HepG2 (cell line): ENCODE measurements around the gene DAPK1. TPM values are rescaled to one million over a fixed set of nuclear protein-coding genes. Genes with fewer than 3 reads are reported as not detected.

ENCODE experiments used
- CREB3 ChIP-seq: sonication (generic); formaldehyde crosslinking; IDR thresholded peaks from 2 replicates; pipeline ENCODE4 v1.5.0; 2020; ENCODE audit warnings: missing genetic modification reagents
- CSRNP1 ChIP-seq: sonication (generic); formaldehyde crosslinking; IDR thresholded peaks from 2 replicates; pipeline ENCODE4 v1.8.1; 2023; ENCODE audit warnings: mild to moderate bottlenecking, missing genetic modification reagents
- E2F1 ChIP-seq: sonication (generic); formaldehyde crosslinking; IDR thresholded peaks from 2 replicates; pipeline ENCODE4 v1.5.0; 2020; ENCODE audit warnings: missing genetic modification reagents
- EZH2 ChIP-seq: conservative IDR thresholded peaks from 2 replicates; pipeline ENCODE4 v1.6.1; 2012; ENCODE audit warnings: mild to moderate bottlenecking, low read depth, low read length, moderate library complexity
- FOXO1 ChIP-seq: sonication (generic); formaldehyde crosslinking; IDR thresholded peaks from 2 replicates; pipeline ENCODE4 v1.4.0; 2020; ENCODE audit warnings: missing genetic modification reagents
- FUBP1 ChIP-seq: sonication (generic); formaldehyde crosslinking; IDR thresholded peaks from 2 replicates; pipeline ENCODE4 v1.5.1; 2020; ENCODE audit warnings: missing genetic modification reagents, mild to moderate bottlenecking, borderline replicate concordance
- GPN1 ChIP-seq: sonication (generic); formaldehyde crosslinking; IDR thresholded peaks from 2 replicates; pipeline ENCODE4 v1.5.1; 2020; ENCODE audit warnings: missing genetic modification reagents, borderline replicate concordance
- KLF9 ChIP-seq: IDR thresholded peaks from 2 replicates; pipeline ENCODE4 v1.6.1; 2016; ENCODE audit warnings: low read depth
- MAFG ChIP-seq: sonication (generic); formaldehyde crosslinking; IDR thresholded peaks from 2 replicates; pipeline ENCODE4 v1.5.1; 2020; ENCODE audit warnings: mild to moderate bottlenecking, missing genetic modification reagents
- MXD4 ChIP-seq: IDR thresholded peaks from 2 replicates; pipeline ENCODE4 v1.6.1; 2016; ENCODE audit warnings: mild to moderate bottlenecking, missing biosample characterization, missing genetic modification reagents
- NR2F2 ChIP-seq: IDR thresholded peaks from 2 replicates; pipeline ENCODE4 v1.6.1; 2012; ENCODE audit warnings: low read depth, inconsistent platforms, borderline replicate concordance
- PITX1 ChIP-seq: sonication (generic); formaldehyde crosslinking; IDR thresholded peaks from 2 replicates; pipeline ENCODE4 v1.5.1; 2020; ENCODE audit warnings: mild to moderate bottlenecking, missing genetic modification reagents
- RBAK ChIP-seq: sonication (generic); formaldehyde crosslinking; IDR thresholded peaks from 2 replicates; pipeline ENCODE4 v1.5.1; 2020; ENCODE audit warnings: mild to moderate bottlenecking, missing genetic modification reagents
- REPIN1 ChIP-seq: sonication (generic); formaldehyde crosslinking; IDR thresholded peaks from 2 replicates; pipeline ENCODE4 v1.8.0; 2022; ENCODE audit warnings: missing genetic modification reagents, low read depth, mild to moderate bottlenecking, borderline replicate concordance
- RFX1 ChIP-seq: fragments of 450-650 bp; IDR thresholded peaks from 2 replicates; pipeline ENCODE4 v1.6.1; 2017
- TBX3 ChIP-seq: fragments of 450-650 bp; IDR thresholded peaks from 2 replicates; pipeline ENCODE4 v1.6.1; 2017; ENCODE audit warnings: antibody characterized with exemption, mild to moderate bottlenecking, inconsistent platforms, borderline replicate concordance
- XRCC5 ChIP-seq: fragments of 200-400 bp; formaldehyde crosslinking; optimal IDR thresholded peaks from 2 replicates; pipeline ENCODE3; 2017; ENCODE audit warnings: mild to moderate bottlenecking, low read length
- ZMAT3 ChIP-seq: sonication (generic); formaldehyde crosslinking; conservative IDR thresholded peaks from 2 replicates; pipeline ENCODE4 v1.7.0; 2021; ENCODE audit warnings: missing genetic modification reagents
- ZNF138 ChIP-seq: sonication (generic); formaldehyde crosslinking; IDR thresholded peaks from 2 replicates; pipeline ENCODE4 v1.5.0; 2020; ENCODE audit warnings: mild to moderate bottlenecking, low read depth, missing genetic modification reagents
- ZNF432 ChIP-seq: sonication (generic); formaldehyde crosslinking; IDR thresholded peaks from 2 replicates; pipeline ENCODE4 v1.5.0; 2020; ENCODE audit warnings: missing genetic modification reagents, mild to moderate bottlenecking, borderline replicate concordance
- ZNF629 ChIP-seq: sonication (generic); formaldehyde crosslinking; conservative IDR thresholded peaks from 2 replicates; pipeline ENCODE4 v1.5.0; 2020; ENCODE audit warnings: missing genetic modification reagents
- ZNF841 ChIP-seq: sonication (generic); formaldehyde crosslinking; IDR thresholded peaks from 2 replicates; pipeline ENCODE4 v1.8.1; 2023; ENCODE audit warnings: missing genetic modification reagents, borderline replicate concordance
- polyA plus RNA-seq, 8 experiments: library from polyadenylated mRNA; depleted of rRNA in 3 of 8; stranded (reverse) in 7 of 8; unstranded in 1 of 8; fragments of >200 nt; fragmentation: Illumina TruSeq in 4 of 8; extraction: Trizol in 4 of 8; gene quantifications; 2 replicates each; pipeline versions ENCODE4 v1.2.1 to v1.2.3, GENCODE V29; 2011 to 2016; ENCODE audit warnings: low read depth in 4 of 8, missing spikeins in 1 of 8, mixed read lengths in 1 of 8; ENCODE audit not compliant: insufficient read depth in 1 of 8
- total RNA-seq, 5 experiments: library from RNA; depleted of rRNA; stranded (reverse); fragments of >200 nt; fragmentation: Illumina TruSeq; extraction: Trizol; gene quantifications; 2 replicates each; pipeline ENCODE4 v1.2.3, GENCODE V29; 2016; ENCODE audit warnings: low read depth in 1 of 5

The DAPK1 gene
- total and polyA plus RNA-seq, 2 of the 13 experiments (the other 11 are each of a cell fraction or from before 2014, with no cell fraction given) = 35.7 to 35.9 TPM

- 0 out of 2 replicates have a peak, but pooled peaks have one; percentile 90 for TF ChIP-seq CREB3 (CRISPR knock-in tag)
- 0 out of 2 replicates have a peak, but pooled peaks have one; percentile 59 for TF ChIP-seq ZNF138
- TF ChIP-seq MXD4 (CRISPR knock-in tag) = peak; percentile 30
- TF ChIP-seq REPIN1 (CRISPR knock-in tag) = peak; percentile 69; the same call in 1 of the 2 replicates
- TF ChIP-seq CSRNP1 = no peak; the same call in 1 of the 2 replicates
- no peak; the same call in 1 of the 2 replicates for TF ChIP-seq ZNF629 (CRISPR knock-in tag)
- no peak; the same call in 1 of the 2 replicates for TF ChIP-seq RFX1
- no peak for TF ChIP-seq ZNF432 (CRISPR knock-in tag)
- no peak for TF ChIP-seq EZH2
- no peak for TF ChIP-seq TBX3
- no peak for TF ChIP-seq KLF9 (CRISPR knock-in tag)
- TF ChIP-seq RBAK (CRISPR knock-in tag) = peak; percentile 59; the same call in 1 of the 2 replicates
- peak; percentile 31; the same call in 1 of the 2 replicates for TF ChIP-seq PITX1
- TF ChIP-seq FUBP1 (CRISPR knock-in tag) = peak; percentile 87; the same call in 1 of the 2 replicates
- TF ChIP-seq ZNF841 (CRISPR knock-in tag) = no peak
- TF ChIP-seq NR2F2 = no peak
- no peak for TF ChIP-seq MAFG
- peak; percentile 81 for TF ChIP-seq ZMAT3
- no peak for TF ChIP-seq GPN1 (CRISPR knock-in tag)
- peak; percentile 63 for TF ChIP-seq XRCC5
- TF ChIP-seq FOXO1 (CRISPR knock-in tag) = peak; percentile 25; the same call in 1 of the 2 replicates
- TF ChIP-seq E2F1 = peak; percentile 34; the same call in 1 of the 2 replicates
Measured at GRCh38 chr9:87725900-87726709, 228.4 kb downstream of the DAPK1 start, which contains the start of gene CTSL (continued).
